Lower lobe of right lung (tissue), 2 donors: ENCODE results near the gene HIPK2. TPM values are rescaled to one million over a fixed set of nuclear protein-coding genes. Genes with fewer than 3 reads are reported as not detected.

Source experiments
- ATAC-seq, 2 donors: fragments of 200-7000 bp; cut with Tn5 transposase; one replicate each; pipeline ENCODE4 v1.9.1; 2020 to 2022; ENCODE audit warnings: mild to moderate bottlenecking in 2 of 2, moderate library complexity in 2 of 2
- DNase-seq: peaks from one replicate; pipeline ENCODE4 v3.0.0-alpha.2; 2020
- H3K27ac ChIP-seq: fragments of 200-600 bp; one replicate; pipeline ENCODE4 v1.8.0; 2022
- H3K27me3 ChIP-seq: fragments of 200-600 bp; one replicate; pipeline ENCODE4 v1.8.0; 2022; ENCODE audit warnings: low read depth
- H3K36me3 ChIP-seq: fragments of 200-600 bp; one replicate; pipeline ENCODE4 v1.8.0; 2022; ENCODE audit warnings: mild to moderate bottlenecking
- H3K4me1 ChIP-seq: fragments of 200-600 bp; one replicate; pipeline ENCODE4 v1.8.0; 2022
- H3K4me3 ChIP-seq: fragments of 200-600 bp; one replicate; pipeline ENCODE4 v1.8.0; 2022; ENCODE audit warnings: mild to moderate bottlenecking
- H3K9me3 ChIP-seq: fragments of 200-600 bp; one replicate; pipeline ENCODE4 v1.8.0; 2022
- CTCF ChIP-seq: fragments of 200-600 bp; IDR thresholded peaks from one replicate; pipeline ENCODE4 v1.8.0; 2022; ENCODE audit warnings: antibody characterized with exemption, mild to moderate bottlenecking
- intact Hi-C: fragments of 100-400 bp; cut with DNase I; formaldehyde crosslinking; loops from one replicate; pipeline ENCODE4 v1.11.0; 2022
- long read RNA-seq: library from polyadenylated mRNA; unstranded; transcript quantifications from one replicate; pipeline ENCODE4 v2.0.0, GENCODE V29; 2021
- total RNA-seq: library from RNA; stranded (reverse); fragmentation: NEBNext Ultra II Directional; extraction: Animal tissue kit (Norgen Biotek cat#: 25700); gene quantifications from one replicate; pipeline ENCODE4 v1.2.1, GENCODE V29; 2021
- donor health status: DM: no; HTN: yes; CAD: no; lungs with severe emphysema.

The HIPK2 gene
- total RNA-seq: 81.0 TPM
- long read RNA-seq, partial matches to known transcripts: 8 of 91 reads
- long read RNA-seq, other reads (novel, unspliced or antisense): 83 of 91 reads

GRCh38 chr7:139777948-139778841, at the start of gene HIPK2:
TSS of gene HIPK2 (minus strand) at chr7:139777998. CDS start at chr7:139777623, 375 bp downstream.
- H3K27me3 ChIP-seq: no peaks in the 10 kb centered on the region
- TF ChIP-seq CTCF: no peak
- peak; percentile 87 to 90 for ATAC-seq
- H3K4me1 ChIP-seq: peaks cover 31% of the 10 kb centered on the region
- no peaks in the 10 kb centered on the region for H3K36me3 ChIP-seq
- H3K9me3 ChIP-seq: no peaks in the 10 kb centered on the region
- H3K4me3 ChIP-seq: peak within 1 kb of the TSS; percentile 85
- intact Hi-C loops: loop anchor here (10.0 kb wide), 1 partner anchor 227 kb away; no protein-coding TSS in a partner anchor
- DNase-seq: peak; percentile 88
- H3K27ac ChIP-seq: peak within 1 kb of the TSS; percentile 93

GRCh38 chr7:139827042-139827441, 49.2 kb upstream of the HIPK2 start:
- DNase-seq: no peak
- Histone ChIP-seq H3K9me3 (no peaks in the 10 kb centered on the region), H3K27ac (no peak overlapping the region), H3K4me1 (peaks cover 17% of the 10 kb centered on the region), H3K36me3 (no peaks in the 10 kb centered on the region), H3K27me3 (no peaks in the 10 kb centered on the region), H3K4me3 (no peak overlapping the region)
- TF ChIP-seq CTCF: no peak
- ATAC-seq: no peak
- intact Hi-C loops: no loop called here

- intact Hi-C loops: no loop called here
- Histone ChIP-seq H3K27ac (no peak overlapping the region), H3K27me3 (no peaks in the 10 kb centered on the region), H3K4me3 (no peak overlapping the region), H3K9me3 (no peaks in the 10 kb centered on the region), H3K4me1 (peaks cover 17% of the 10 kb centered on the region), H3K36me3 (no peaks in the 10 kb centered on the region)
- ATAC-seq: no peak
- TF ChIP-seq CTCF: no peak
- no peak for DNase-seq
These were observed 48.0 kb upstream of the HIPK2 start for GRCh38 chr7:139825666-139826290.

- ATAC-seq: peak; percentile 38 to 50
- Histone ChIP-seq H3K36me3 (no peaks in the 10 kb centered on the region), H3K27ac (no peak overlapping the region), H3K9me3 (no peaks in the 10 kb centered on the region), H3K27me3 (no peaks in the 10 kb centered on the region), H3K4me3 (no peak overlapping the region), H3K4me1 (peaks cover 9% of the 10 kb centered on the region)
- TF ChIP-seq CTCF: no peak
- DNase-seq: no peak
- intact Hi-C loops: no loop called here
These were observed 46.2 kb upstream of the HIPK2 start for GRCh38 chr7:139823959-139824521.

GRCh38 chr7:139822855-139823254, 45.1 kb upstream of the HIPK2 start:
- no peak overlapping the region for H3K4me3 ChIP-seq
- no peaks in the 10 kb centered on the region for H3K36me3 ChIP-seq
- H3K27me3 ChIP-seq: no peaks in the 10 kb centered on the region
- no peaks in the 10 kb centered on the region for H3K9me3 ChIP-seq
- H3K27ac ChIP-seq: no peak overlapping the region
- no peak for ATAC-seq
- no peak for DNase-seq
- intact Hi-C loops: no loop called here
- TF ChIP-seq CTCF: no peak
- no peaks in the 10 kb centered on the region for H3K4me1 ChIP-seq
